Epithelial cell of umbilical artery (primary cell): ENCODE data around the gene GLT8D1. TPM values are rescaled to one million over a fixed set of nuclear protein-coding genes. Genes with fewer than 3 reads are reported as not detected.

Experiments
- total RNA-seq: library from RNA; depleted of rRNA; stranded (reverse); fragments of >200 nt; gene quantifications from 2 replicates; pipeline ENCODE4 v1.2.3, GENCODE V29; 2014

Gene GLT8D1
- 85.4 and 90.9 TPM in 2 replicates for total RNA-seq

GRCh38 chr3:52705688-52706686, at the start of gene GLT8D1, which contains the start of gene SPCS1:
GLT8D1 (minus strand) TSS chr3:52705791; CDS start chr3:52700460, 5,331 bp downstream.
SPCS1 (plus strand) TSS chr3:52706106; CDS start chr3:52706247, 141 bp downstream.

GRCh38 chr3:52685709-52686691, 19.6 kb downstream of the GLT8D1 start, which contains the start of the genes GNL3 and PBRM1:
GNL3 (plus strand) TSS chr3:52686032; CDS start chr3:52686093, 61 bp downstream.
PBRM1 (minus strand) TSS chr3:52685913.

Other genes starting within 250 kb of the GLT8D1 start
- gene STAB1, start 210.5 kb downstream of the GLT8D1 start, total RNA-seq, result 189 and 191 TPM in 2 replicates
- gene NT5DC2, start 171.9 kb downstream of the GLT8D1 start, total RNA-seq, result 23.9 and 95.8 TPM in 2 replicates
- gene UQCC5, start 169.2 kb downstream of the GLT8D1 start, total RNA-seq, result 2.6 and 23.6 TPM in 2 replicates
- gene PBRM1, start 19.9 kb downstream of the GLT8D1 start, total RNA-seq, result 58.5 and 83.1 TPM in 2 replicates
- 206 and 216 TPM in 2 replicates for gene GNL3, start 19.8 kb downstream of the GLT8D1 start, total RNA-seq
- gene SPCS1, start 315 bp upstream of the GLT8D1 start, total RNA-seq, result 50.3 and 52.0 TPM in 2 replicates
- gene NEK4, start 65.1 kb upstream of the GLT8D1 start, total RNA-seq, result 13.3 and 22.6 TPM in 2 replicates
- gene ITIH1, start 71.8 kb upstream of the GLT8D1 start, total RNA-seq, result not detected in 2 replicates
- not detected in 2 replicates for gene ITIH3, start 89.0 kb upstream of the GLT8D1 start, total RNA-seq
- gene ITIH4, start 124.9 kb upstream of the GLT8D1 start, total RNA-seq, result 0.76 TPM in 1 of 2 replicates, not detected in the other
- gene MUSTN1, start 129.2 kb upstream of the GLT8D1 start, total RNA-seq, result not detected in 2 replicates
- 9.1 and 13.2 TPM in 2 replicates for gene STIMATE, start 191.8 kb upstream of the GLT8D1 start, total RNA-seq